ENCODE data around the gene SLC15A3.

GRCh38 chr11:60947700-60948099 is 4.3 kb downstream of the SLC15A3 start:
- no peak for TF ChIP-seq CTCF (IDR thresholded peaks at IDR 0.05; ENCODE audit: borderline replicate concordance, extremely low read depth, low read length, poor library complexity, severe bottlenecking)
- TF ChIP-seq EZH2 (IDR thresholded peaks at IDR 0.05; ENCODE audit: borderline replicate concordance, low read depth, low read length, severe bottlenecking) = no peak

Measured in DND-41 (cell line).